ENCODE results near the gene PCID2. TPM values are rescaled to one million over a fixed set of nuclear protein-coding genes. Genes with fewer than 3 reads are reported as not detected.

Gene PCID2
- total and polyA plus RNA-seq, 2 of the 13 experiments (the other 11 are each of a cell fraction or from before 2014, with no cell fraction given): 65.0 to 111 TPM

GRCh38 chr13:113232208-113233003, 23.9 kb upstream of the PCID2 start:
- CTCF ChIA-PET (ENCODE audit: low intra/inter-chr PET ratio, low total read pairs): no interaction called here
- POLR2A ChIA-PET: no interaction called here
- Histone ChIP-seq H2AFZ (ENCODE audit: low read length) (no peak overlapping the region), H3K4me2 (ENCODE audit: low read depth, low read length) (no peak overlapping the region), H4K20me1 (ENCODE audit: insufficient read depth, low read length) (peaks cover 6% of the 10 kb centered on the region; the same call in 1 of the 2 replicates), H3K4me3 (replicated peaks in 1 of 3; ENCODE audit: insufficient read depth in 1 of 3, low read depth in 2 of 3, low read length in 3 of 3) (no peak overlapping the region), H3K9me3 (ENCODE audit: low read length) (no peaks in the 10 kb centered on the region), H3K27me3 (ENCODE audit: control insufficient read depth in 1 of 2, insufficient read depth in 2 of 2, low read length in 2 of 2) (no peaks in the 10 kb centered on the region), H3K27ac (ENCODE audit: extremely low read length, insufficient read depth, low read length) (no peak overlapping the region), H3K9ac (ENCODE audit: insufficient read depth, low read depth, low read length) (no peak overlapping the region), H3K4me1 (ENCODE audit: insufficient read depth, low read length) (no peaks in the 10 kb centered on the region), H3K36me3 (replicated peaks in 1 of 2; ENCODE audit: control insufficient read depth in 1 of 2, insufficient read depth in 2 of 2, low read length in 2 of 2) (peaks cover 18 to 61% of the 10 kb centered on the region in 2 experiments), H3K79me2 (ENCODE audit: insufficient read depth, low read length) (no peaks in the 10 kb centered on the region)
- intact Hi-C loops (cut with micrococcal nuclease; ENCODE audit: unreplicated experiment): no loop called here
- no peak; the same call in 2 of the 3 replicates for ATAC-seq
- DNase-seq (ENCODE audit: low spot score): no peak
- no TSS peak for BruUV-seq (replicated peaks)
- 96% methylated on average over 18 of the region's 18 CpGs for WGBS (ENCODE audit: low lambda C conversion rate)
- in situ Hi-C loops (cut with HindIII; ENCODE audit: extremely low pct_ligation_motif_present, low pct_unique_long_range_greater_than_20kb): no loop called here
- no peak for FAIRE-seq
- TF ChIP-seq KDM1A (CRISPR knock-in tag; IDR thresholded peaks at IDR 0.05) (no peak), ZFP37 (CRISPR knock-in tag; IDR thresholded peaks at IDR 0.05; ENCODE audit: borderline replicate concordance) (no peak), ELF3 (CRISPR knock-in tag; IDR thresholded peaks at IDR 0.05) (no peak), TFAP4 (IDR thresholded peaks at IDR 0.05; ENCODE audit: borderline replicate concordance, low read depth) (no peak), PTBP1 (IDR thresholded peaks at IDR 0.05; ENCODE audit: low read depth, low read length, poor library complexity, severe bottlenecking) (no peak), ZNF280B (CRISPR knock-in tag; IDR thresholded peaks at IDR 0.05; ENCODE audit: borderline replicate concordance) (no peak), TCF7 (IDR thresholded peaks at IDR 0.05; ENCODE audit: low read depth) (no peak), ZFP82 (CRISPR knock-in tag; IDR thresholded peaks at IDR 0.05; ENCODE audit: borderline replicate concordance) (no peak), FOXO1 (CRISPR knock-in tag; IDR thresholded peaks at IDR 0.05) (no peak), ZNF576 (CRISPR knock-in tag; IDR thresholded peaks at IDR 0.05) (no peak), ZNF225 (CRISPR knock-in tag; IDR thresholded peaks at IDR 0.05) (no peak), ZNF720 (CRISPR knock-in tag; IDR thresholded peaks at IDR 0.05) (no peak), ZNF430 (CRISPR knock-in tag; IDR thresholded peaks at IDR 0.05) (no peak), SUZ12 (IDR thresholded peaks at IDR 0.05; ENCODE audit: low read depth, low read length) (no peak), ARNTL (CRISPR knock-in tag; IDR thresholded peaks at IDR 0.05) (no peak), NCOR1 (IDR thresholded peaks at IDR 0.05; ENCODE audit: borderline replicate concordance, low read length) (no peak), RBM22 (optimal IDR thresholded peaks at IDR 0.05; ENCODE audit: low read length) (peak; percentile 96), NKX3-1 (CRISPR knock-in tag; IDR thresholded peaks at IDR 0.05) (no peak), POLR2G (IDR thresholded peaks at IDR 0.05; ENCODE audit: low read depth, low read length) (peak; percentile 41), CCAR2 (optimal IDR thresholded peaks at IDR 0.05; ENCODE audit: low read depth, low read length) (peak; percentile 16), TRIM22 (IDR thresholded peaks at IDR 0.05) (no peak), ZNF441 (CRISPR knock-in tag; IDR thresholded peaks at IDR 0.05; ENCODE audit: borderline replicate concordance) (no peak)

Data from HepG2 (cell line).